Right hindlimb (tissue), 1 donor: ENCODE measurements around the gene B4GALNT2.
A peak's percentile ranks its signal among the peaks of the same experiment; 100 is the strongest.

Source experiments
- DNase-seq: peaks from one replicate; pipeline ENCODE4 v3.0.0-alpha.2; 2018

B4GALNT2 gene

DNA sequence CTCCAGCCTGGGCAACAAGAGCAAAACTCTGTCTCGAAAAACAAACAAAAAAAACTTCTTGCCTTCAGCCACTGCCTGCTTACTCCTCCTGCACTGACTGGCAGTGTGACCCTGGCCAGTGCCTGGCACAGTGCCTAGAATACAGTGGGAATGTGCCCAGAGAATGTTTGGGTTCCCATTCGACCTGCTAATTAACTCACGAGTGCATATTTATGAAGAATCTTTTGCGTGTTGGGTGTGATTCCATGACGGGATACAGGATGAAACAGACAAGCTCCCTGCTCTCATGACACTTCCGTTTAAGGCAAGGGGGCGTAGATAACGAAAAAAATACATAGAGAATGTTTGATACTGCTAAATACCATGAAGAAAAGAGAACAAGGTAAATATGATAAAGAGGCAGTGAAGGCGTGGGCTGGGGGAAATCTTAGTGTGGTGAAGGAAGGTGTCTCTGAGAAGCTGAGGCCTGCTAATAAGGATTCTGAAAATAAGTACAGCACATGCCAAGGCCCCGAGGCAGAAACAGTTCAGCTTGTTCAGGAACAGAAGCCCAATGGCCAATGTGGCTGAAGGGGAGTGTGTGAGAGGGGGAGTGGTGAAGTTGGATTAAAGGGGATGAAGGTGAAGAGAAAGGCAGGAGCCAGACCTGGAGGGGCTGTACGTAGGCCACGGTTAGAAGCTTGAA, 82.2 kb downstream of the B4GALNT2 start:
- no peak for DNase-seq

DNA sequence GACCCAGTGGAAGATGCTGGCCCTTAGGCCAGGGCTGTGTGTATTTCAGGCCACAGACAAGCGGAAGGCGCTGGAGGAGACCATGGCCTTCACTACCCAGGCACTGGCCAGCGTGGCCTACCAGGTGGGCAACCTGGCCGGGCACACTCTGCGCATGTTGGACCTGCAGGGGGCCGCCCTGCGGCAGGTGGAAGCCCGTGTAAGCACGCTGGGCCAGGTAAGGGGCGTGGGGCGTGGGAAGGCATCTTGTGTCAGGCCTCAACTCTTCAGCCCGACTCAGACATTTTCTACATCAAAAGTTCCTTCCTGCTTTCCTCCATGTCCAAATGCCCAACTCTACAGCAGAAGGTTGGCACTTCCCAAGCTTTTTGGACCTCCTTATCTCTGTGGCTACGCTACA, 83.9 kb downstream of the B4GALNT2 start:
- no peak for DNase-seq

DNA sequence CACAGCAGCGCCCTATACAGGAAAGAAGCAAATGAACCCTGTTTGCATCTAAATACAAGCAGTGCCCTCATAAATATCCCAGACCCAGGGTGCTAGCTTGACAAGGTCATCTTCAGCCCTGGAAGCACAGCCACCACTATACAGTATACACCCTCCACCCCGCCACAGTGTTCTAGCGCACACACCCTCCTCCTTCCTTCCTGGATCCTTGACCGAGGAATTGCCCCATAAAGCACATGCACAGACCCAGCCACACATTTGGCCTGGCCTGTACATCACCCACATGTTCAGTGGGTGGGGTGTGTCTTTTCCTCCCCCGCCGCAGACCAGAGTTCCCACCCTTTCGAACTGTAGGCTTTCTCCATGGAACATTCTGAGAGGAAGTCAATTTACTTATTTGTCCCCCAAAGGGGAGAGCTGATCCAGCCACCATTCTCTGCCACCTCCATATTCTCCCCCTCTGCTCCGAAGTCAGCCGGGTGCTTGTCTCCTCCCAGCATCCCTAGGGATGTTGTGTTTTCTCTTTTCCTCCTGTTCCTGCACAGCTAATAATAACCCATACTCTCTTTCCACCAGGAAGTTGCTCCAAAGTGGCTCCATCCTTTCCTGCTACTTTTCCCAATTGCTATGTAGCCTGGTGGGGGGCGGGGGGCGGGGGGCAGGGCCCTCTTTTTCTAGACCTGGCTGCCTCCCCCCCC, 84.5 kb downstream of the B4GALNT2 start:
- DNase-seq = no peak

DNA sequence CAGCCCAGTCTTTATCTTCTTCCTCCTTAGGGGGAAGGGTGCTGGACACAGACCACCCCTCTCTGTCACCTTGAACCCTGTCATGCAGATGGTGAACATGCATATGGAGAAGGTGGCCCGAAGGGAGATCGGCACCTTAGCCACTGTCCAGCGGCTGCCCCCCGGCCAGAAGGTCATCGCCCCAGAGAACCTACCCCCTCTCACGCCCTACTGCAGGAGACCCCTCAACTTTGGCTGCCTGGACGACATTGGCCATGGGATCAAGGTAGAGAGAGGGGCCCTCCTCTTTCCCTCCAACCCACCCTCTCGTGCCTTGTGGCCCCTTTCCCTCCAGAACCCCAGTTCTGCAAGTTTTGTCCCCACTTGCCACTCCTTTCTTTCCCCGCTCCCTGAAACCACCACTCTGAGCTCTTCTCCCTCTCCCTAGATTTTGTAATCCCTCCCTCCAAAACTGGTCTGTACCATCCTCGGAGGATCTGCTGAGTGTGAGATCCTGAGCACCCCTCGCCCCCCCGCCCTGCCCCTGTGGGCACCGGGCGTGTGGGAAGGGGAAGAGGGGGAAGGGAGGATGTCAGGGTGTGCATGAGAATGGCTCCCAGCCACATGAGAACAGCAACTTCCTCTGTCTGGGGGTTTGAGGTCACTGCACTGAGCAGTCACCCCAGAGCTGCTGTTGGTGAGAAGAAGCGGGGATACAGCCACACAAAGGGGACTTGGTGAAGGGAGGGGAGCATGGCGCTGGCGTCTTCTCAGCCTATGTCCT, 85.3 kb downstream of the B4GALNT2 start:
- no peak for DNase-seq

DNA sequence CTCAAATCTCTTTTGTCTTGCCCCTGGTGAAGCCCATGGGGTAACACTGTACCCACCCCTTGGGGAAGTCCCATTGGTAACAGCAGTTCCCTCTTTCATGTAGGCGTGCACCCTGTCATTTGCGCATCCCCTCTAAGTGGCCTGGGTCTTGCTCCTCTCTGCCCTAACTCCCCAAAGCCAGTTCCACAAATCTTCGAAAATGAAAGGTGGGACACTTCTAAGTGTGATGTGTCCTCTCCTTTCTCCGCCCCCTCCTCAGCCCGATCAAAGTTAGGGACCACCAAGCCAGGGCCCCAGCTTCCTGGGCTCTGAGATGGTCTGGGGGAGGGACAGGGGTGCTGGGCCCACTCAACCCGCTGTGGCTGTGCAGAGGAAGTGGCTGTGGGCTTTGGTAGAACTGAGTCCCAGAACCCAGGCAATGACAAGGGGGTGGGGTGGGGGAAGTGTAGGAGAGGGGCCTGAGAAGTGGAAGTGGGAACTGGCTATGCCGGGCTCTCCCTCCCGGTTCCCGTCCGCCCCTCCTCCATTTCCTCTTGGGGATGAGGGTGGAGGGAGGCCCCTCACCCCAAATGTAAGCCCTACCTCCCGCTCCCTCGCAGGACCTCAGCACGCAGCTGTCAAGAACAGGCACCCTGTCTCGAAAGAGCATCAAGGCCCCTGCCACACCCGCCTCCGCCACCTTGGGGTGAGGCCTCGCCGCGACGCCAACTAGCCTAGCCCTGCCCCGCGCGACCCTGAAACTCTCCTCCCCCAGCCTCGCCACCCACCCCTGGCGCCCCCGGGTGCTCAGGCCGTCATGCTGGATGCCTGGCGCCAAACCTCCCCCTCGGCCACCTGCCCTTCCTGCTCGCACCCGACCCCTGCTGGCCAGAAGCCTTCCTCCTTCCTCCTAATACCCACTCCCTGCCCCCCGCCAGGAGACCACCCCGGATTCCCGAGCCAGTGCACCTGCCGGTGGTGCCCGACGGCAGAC, 86.7 kb downstream of the B4GALNT2 start:
- no peak for DNase-seq

DNA sequence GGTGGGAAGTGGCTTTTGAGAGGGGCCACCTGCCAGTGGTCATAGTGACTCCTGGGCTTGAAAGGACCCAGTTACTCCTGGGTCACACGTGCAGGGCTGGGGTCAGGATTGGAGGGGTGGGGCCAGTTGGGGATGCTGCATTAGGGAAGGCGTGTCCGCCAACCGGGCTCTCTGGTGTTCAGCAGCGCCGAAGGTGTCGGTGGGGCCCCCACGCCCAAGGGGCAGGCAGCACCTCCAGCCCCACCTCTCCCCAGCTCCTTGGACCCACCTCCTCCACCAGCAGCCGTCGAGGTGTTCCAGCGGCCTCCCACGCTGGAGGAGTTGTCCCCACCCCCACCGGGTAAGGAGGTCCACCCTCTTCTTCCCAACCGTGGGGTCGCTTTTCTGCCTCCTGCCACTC, 87.4 kb downstream of the B4GALNT2 start:
- DNase-seq = no peak

DNA sequence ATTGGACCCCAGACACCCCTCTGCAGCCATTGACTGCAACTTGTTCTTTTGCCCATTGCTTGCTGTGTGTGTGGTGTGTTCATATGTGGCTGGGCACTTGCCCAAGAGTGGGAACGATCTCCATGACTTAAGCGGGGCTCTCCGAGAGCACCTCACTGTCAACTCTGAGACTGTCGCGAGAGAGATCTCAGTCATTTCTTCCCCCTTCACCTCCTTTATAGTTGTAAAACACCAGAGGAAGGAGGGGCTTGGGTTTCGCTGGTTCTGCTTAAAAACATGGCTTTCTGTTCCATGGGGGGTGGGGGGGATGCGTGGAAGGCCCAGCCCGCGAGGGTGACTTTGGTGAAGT, 90.6 kb downstream of the B4GALNT2 start:
- no peak for DNase-seq

DNA sequence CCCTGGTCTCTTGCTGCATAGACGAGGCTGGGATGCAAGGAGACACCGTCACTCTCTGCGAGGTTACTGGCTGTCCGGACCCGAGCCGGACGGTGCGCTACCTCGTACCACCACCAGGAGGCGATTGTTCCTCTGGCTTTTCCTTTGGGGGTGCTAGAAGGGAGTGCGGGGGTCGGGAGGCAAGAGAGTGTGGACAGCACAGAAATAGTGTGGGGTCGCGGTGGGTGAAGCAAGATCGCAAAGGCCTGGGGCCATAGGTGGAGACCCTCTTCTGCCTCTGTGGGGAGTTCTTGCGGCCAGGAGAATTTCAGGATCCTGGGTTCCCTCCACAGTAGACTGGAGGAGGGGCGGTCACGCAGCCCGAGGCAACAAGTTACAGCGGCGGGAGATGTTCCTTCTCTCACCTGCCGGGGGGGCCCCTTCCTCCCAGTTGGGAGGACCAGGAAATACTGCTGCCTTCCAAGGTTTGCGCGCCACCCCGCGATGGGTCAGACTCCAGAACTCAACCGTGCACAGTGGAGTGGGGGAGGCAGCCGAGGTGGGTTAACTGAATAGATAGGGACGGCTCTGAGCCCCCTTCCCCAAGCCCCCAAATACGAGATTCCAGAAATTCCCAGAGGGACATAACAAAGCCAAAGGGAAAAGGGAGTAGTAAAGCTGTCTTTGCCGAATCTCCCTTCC, 91.1 kb downstream of the B4GALNT2 start:
- DNase-seq = peak; percentile 54

DNA sequence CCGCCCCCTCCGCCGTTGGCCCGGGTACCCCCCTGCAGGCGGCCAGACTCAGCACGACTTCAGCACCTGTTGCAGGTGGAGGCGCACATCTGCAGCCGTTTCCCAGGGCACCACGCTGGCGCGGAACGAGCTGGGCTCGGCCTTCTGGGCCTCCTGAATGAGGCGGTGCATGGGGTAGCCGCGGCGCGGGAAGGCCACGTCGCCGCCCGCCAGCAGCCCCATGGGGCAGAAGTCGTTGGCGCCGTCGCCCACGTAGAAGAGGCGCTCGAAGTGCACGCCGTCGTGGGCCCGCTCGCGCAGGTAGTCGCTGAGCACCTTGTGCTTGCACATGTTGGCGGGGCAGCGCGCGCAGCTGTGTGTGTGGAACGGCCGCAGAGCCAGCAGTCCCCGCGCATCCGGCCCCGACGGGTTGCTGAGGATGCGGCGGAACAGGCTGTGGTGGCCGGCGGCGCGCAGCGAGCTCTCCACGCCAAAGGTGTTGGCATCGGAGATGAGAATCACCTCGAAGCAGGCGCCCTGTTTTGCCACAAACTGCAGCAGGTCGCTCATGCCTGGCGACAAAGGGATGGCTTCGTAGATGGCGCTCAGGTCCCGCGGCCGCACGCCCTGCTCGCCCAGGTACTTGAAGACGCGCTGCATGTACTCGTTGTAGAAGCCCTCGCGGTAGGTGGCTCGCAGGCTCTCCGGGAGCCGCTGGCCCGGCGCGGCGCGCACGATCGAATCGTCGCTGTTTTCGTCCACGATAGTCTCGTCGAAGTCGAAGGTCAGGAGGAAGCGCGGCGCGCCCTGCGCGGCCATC, 91.8 kb downstream of the B4GALNT2 start:
- no peak for DNase-seq

DNA sequence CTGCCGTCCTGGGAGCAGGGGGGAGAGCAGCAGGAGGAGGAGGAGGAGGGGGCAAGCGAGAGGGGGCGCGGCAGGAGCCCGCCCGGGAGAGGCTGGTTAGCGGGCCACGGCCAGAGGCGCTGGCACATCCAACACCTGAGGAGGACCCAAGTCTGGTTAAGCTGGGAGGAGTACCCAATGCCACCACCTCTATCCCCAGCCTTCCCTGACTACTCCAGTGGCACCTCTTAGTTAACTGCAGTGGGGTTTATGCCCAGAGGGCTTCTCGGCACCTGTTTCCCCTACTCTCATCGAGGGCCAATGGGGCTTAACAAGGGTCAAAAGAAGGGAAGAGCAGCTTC, 92.4 kb downstream of the B4GALNT2 start:
- no peak for DNase-seq

DNA sequence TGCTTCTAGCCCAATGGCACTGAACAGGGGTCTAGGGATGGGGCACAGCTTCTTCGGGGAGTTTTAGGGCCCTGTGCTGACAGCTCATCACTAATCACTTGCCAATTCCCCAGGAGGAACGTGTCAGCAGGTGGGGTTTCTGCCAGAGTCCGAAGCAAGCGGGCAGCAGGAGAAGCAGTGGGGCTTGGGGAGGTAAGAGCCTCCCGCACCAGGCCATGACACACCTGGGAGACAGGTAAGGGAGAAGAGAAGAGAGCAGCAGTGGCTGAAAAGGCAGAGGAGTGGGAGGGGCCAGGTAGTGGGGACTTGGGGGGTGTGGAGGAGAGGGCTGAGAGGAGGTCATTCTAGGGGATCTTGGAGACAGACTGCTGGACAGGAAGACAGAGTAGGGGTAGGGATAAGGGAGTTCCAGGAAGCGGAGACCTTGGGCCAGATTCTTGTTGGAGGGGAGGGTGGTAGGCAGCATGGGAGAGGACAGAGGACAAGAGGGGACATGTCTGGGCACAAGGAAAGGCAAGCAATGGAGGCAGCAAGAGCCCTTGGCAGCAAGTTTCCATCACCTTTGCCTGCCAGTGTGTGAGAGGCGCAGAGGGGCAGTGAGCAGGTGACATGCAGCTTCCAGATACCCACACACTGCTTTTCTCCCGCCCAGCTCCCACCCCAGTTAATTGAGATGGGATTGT, 93.1 kb downstream of the B4GALNT2 start:
- DNase-seq = no peak
